H9 (cell line): ENCODE data around the gene SULT1E1. TPM values are rescaled to one million over a fixed set of nuclear protein-coding genes. Genes with fewer than 3 reads are reported as not detected.

Experiments
- DNase-seq: peaks from one replicate; pipeline ENCODE4 v3.0.0-alpha.2; 2017
- H2AFZ ChIP-seq: one replicate; pipeline ENCODE4 v1.6.1; 2013; ENCODE audit warnings: mild to moderate bottlenecking, low read length, control low read depth, moderate library complexity
- H2AK5ac ChIP-seq: 2 replicates; pipeline ENCODE4 v1.6.1; 2013; ENCODE audit warnings: low read length, control low read depth, mixed read lengths; ENCODE audit not compliant: insufficient read length
- H2BK120ac ChIP-seq: one replicate; pipeline ENCODE4 v1.6.1; 2013; ENCODE audit warnings: low read depth, mild to moderate bottlenecking, low read length, control low read depth, inconsistent platforms; ENCODE audit not compliant: poor library complexity, severe bottlenecking
- H2BK12ac ChIP-seq: 2 replicates; pipeline ENCODE4 v1.6.1; 2013; ENCODE audit warnings: low read length, control low read depth, mixed read lengths, low read depth; ENCODE audit not compliant: insufficient read length
- H2BK15ac ChIP-seq: 2 replicates; pipeline ENCODE4 v1.6.1; 2013; ENCODE audit warnings: low read depth, low read length, control low read depth
- H2BK20ac ChIP-seq: one replicate; pipeline ENCODE4 v1.6.1; 2013; ENCODE audit warnings: low read depth, mild to moderate bottlenecking, low read length, control low read depth, inconsistent platforms; ENCODE audit not compliant: poor library complexity, severe bottlenecking
- H2BK5ac ChIP-seq: 2 replicates; pipeline ENCODE4 v1.6.1; 2013; ENCODE audit warnings: low read length, control low read depth, mixed read lengths; ENCODE audit not compliant: insufficient read length
- H3K14ac ChIP-seq: 2 replicates; pipeline ENCODE4 v1.6.1; 2013; ENCODE audit warnings: low read length, control low read depth; ENCODE audit not compliant: insufficient read depth
- H3K18ac ChIP-seq: 2 replicates; pipeline ENCODE4 v1.6.1; 2013; ENCODE audit warnings: low read depth, mild to moderate bottlenecking, mixed read lengths, low read length, control low read depth; ENCODE audit not compliant: insufficient read length
- H3K23ac ChIP-seq: 2 replicates; pipeline ENCODE4 v1.6.1; 2013; ENCODE audit warnings: low read length, control low read depth, mixed read lengths, low read depth; ENCODE audit not compliant: insufficient read length
- H3K23me2 ChIP-seq: 2 replicates; pipeline ENCODE4 v1.6.1; 2013; ENCODE audit warnings: low read depth, mild to moderate bottlenecking, mixed read lengths, low read length, control low read depth; ENCODE audit not compliant: insufficient read length, poor library complexity, severe bottlenecking
- H3K27ac ChIP-seq: 2 replicates; pipeline ENCODE4 v1.5.1; 2013; ENCODE audit warnings: low read length, control low read depth, mixed read lengths, low read depth; ENCODE audit not compliant: insufficient read length
- H3K27me3 ChIP-seq: 2 replicates; pipeline ENCODE4 v1.6.1; 2013; ENCODE audit warnings: low read length, control low read depth, inconsistent platforms; ENCODE audit not compliant: insufficient read depth
- H3K4ac ChIP-seq: 2 replicates; pipeline ENCODE4 v1.6.1; 2013; ENCODE audit warnings: low read depth, mild to moderate bottlenecking, control low read depth, inconsistent platforms, low read length, moderate library complexity
- H3K4me1 ChIP-seq: 2 replicates; pipeline ENCODE4 v1.6.1; 2013; ENCODE audit warnings: low read length, control low read depth, inconsistent platforms; ENCODE audit not compliant: insufficient read depth
- H3K4me2 ChIP-seq: 2 replicates; pipeline ENCODE4 v1.6.1; 2013; ENCODE audit warnings: low read length, control low read depth, mixed read lengths; ENCODE audit not compliant: insufficient read length, insufficient read depth
- H3K56ac ChIP-seq: 2 replicates; pipeline ENCODE4 v1.6.1; 2013; ENCODE audit warnings: low read depth, mild to moderate bottlenecking, mixed read lengths, low read length, control low read depth; ENCODE audit not compliant: insufficient read length
- H3K79me1 ChIP-seq: 2 replicates; pipeline ENCODE4 v1.6.1; 2013; ENCODE audit warnings: low read depth, mild to moderate bottlenecking, moderate library complexity, low read length, control low read depth, inconsistent platforms; ENCODE audit not compliant: insufficient read depth, poor library complexity, severe bottlenecking
- H3K79me2 ChIP-seq: 2 replicates; pipeline ENCODE4 v1.6.1; 2013; ENCODE audit warnings: low read length, control low read depth, inconsistent platforms; ENCODE audit not compliant: insufficient read depth
- H3K9ac ChIP-seq: 2 replicates; pipeline ENCODE4 v1.6.1; 2013; ENCODE audit warnings: low read length, control low read depth, mixed read lengths; ENCODE audit not compliant: insufficient read length; ENCODE audit errors: extremely low read depth
- H3K9me3 ChIP-seq: one replicate; pipeline ENCODE4 v1.6.1; 2013; ENCODE audit warnings: low read depth, low read length, inconsistent platforms; ENCODE audit not compliant: control insufficient read depth
- H3T11ph ChIP-seq: one replicate; pipeline ENCODE4 v1.6.1; 2013; ENCODE audit warnings: mild to moderate bottlenecking, low read length, control low read depth, inconsistent platforms
- H4K20me1 ChIP-seq: one replicate; pipeline ENCODE4 v1.6.1; 2013; ENCODE audit not compliant: control insufficient read depth, insufficient read length, insufficient read depth
- H4K5ac ChIP-seq: 2 replicates; pipeline ENCODE4 v1.6.1; 2013; ENCODE audit warnings: low read depth, mild to moderate bottlenecking, mixed read lengths, low read length, control low read depth; ENCODE audit not compliant: insufficient read length
- H4K8ac ChIP-seq: replicated peaks from 2 replicates; pipeline ENCODE4 v1.6.1; 2013; ENCODE audit warnings: low read length, control low read depth, mixed read lengths, low read depth; ENCODE audit not compliant: insufficient read length
- H4K91ac ChIP-seq: 2 replicates; pipeline ENCODE4 v1.6.1; 2013; ENCODE audit warnings: low read depth, mild to moderate bottlenecking, moderate library complexity, mixed read lengths, low read length, control low read depth; ENCODE audit not compliant: insufficient read length
- H3K27ac Mint-ChIP-seq, 3 experiments: 2 replicates in 2 of 3; 3 replicates in 1 of 3; pipeline ENCODE4 v1.8.0; 2020 to 2021; ENCODE audit warnings: mixed read lengths in 3 of 3, mild to moderate bottlenecking in 1 of 3, moderate library complexity in 1 of 3
- H3K27me3 Mint-ChIP-seq: 2 replicates; pipeline ENCODE4 v1.8.0; 2021; ENCODE audit warnings: low read depth, mild to moderate bottlenecking, moderate library complexity, mixed read lengths
- H3K36me3 Mint-ChIP-seq, 3 experiments: 2 replicates in 2 of 3; 3 replicates in 1 of 3; pipeline ENCODE4 v1.8.0; 2020 to 2021; ENCODE audit warnings: low read depth in 3 of 3, mixed read lengths in 3 of 3; ENCODE audit not compliant: insufficient read depth in 1 of 3
- H3K4me1 Mint-ChIP-seq, 2 experiments: 2 replicates each; pipeline ENCODE4 v1.8.0; 2020; ENCODE audit warnings: mixed read lengths in 2 of 2
- H3K4me3 Mint-ChIP-seq, 2 experiments: 2 replicates in 1 of 2; 3 replicates in 1 of 2; pipeline ENCODE4 v1.8.0; 2020 to 2021; ENCODE audit warnings: mild to moderate bottlenecking in 2 of 2, mixed read lengths in 2 of 2, moderate library complexity in 1 of 2
- H3K9me3 Mint-ChIP-seq, 2 experiments: 2 replicates in 1 of 2; 3 replicates in 1 of 2; pipeline ENCODE4 v1.8.0; 2020; ENCODE audit warnings: mild to moderate bottlenecking in 2 of 2, mixed read lengths in 2 of 2, moderate library complexity in 1 of 2
- WGBS: extraction: QIAGEN DNeasy Blood & Tissue Kit; methylation state at CpG from one replicate; pipeline ENCODE4 v1.1.7; 2013; ENCODE audit warnings: missing lambda C conversion rate, low lambda C conversion rate, mixed read lengths; ENCODE audit not compliant: insufficient read length; ENCODE audit errors: extremely low coverage; 5-methylcytosine and 5-hydroxymethylcytosine counted together
- total RNA-seq: library from RNA; stranded (reverse); gene quantifications from 2 replicates; pipeline ENCODE4 v1.2.1, GENCODE V29; 2021
- TF ChIP-seq, protein P1 (sequence below): fragments of 200-600 bp; sonication (generic); conservative IDR thresholded peaks from 3 replicates; pipeline ENCODE4 v1.8.0; 2021; ENCODE audit warnings: antibody characterized with exemption, mild to moderate bottlenecking

SULT1E1 gene
- total RNA-seq, 1 experiment from 2014 or later = not detected

DNA sequence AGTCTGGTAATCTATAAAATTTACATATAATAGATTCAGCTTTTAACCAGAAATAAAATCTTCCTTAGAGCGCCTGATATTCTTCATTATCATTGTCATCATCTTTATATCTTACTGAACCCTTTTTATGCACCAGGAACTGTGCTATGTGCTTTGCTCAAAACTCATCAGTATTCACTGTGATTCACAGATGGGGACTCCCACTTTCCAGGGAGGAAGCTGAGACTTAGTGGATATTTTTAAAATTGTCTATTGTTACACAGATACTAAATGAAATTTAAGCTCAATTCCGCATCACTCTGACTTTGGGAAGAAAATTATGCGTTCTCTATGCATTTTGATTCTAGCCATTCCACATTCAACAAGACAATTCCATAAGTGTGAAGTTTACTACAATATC, 34.8 kb upstream of the SULT1E1 start:
- Mint-ChIP-seq H3K27me3 (no peaks in the 10 kb centered on the region), H3K36me3 (no peaks in the 10 kb centered on the region), H3K27ac (no peak overlapping the region), H3K9me3 (no peaks in the 10 kb centered on the region), H3K4me3 (no peak overlapping the region), H3K4me1 (no peaks in the 10 kb centered on the region)
- Histone ChIP-seq H2BK12ac (no peak overlapping the region), H3K23ac (no peak overlapping the region), H3K9ac (no peak overlapping the region), H3K18ac (no peak overlapping the region), H4K5ac (no peak overlapping the region), H2BK120ac (no peak overlapping the region), H3K79me1 (no peaks in the 10 kb centered on the region), H3K27me3 (no peaks in the 10 kb centered on the region), H3T11ph (no peak overlapping the region), H2BK15ac (no peak overlapping the region), H2AK5ac (no peak overlapping the region), H4K20me1 (no peaks in the 10 kb centered on the region), H3K14ac (no peak overlapping the region), H4K8ac (no peak overlapping the region), H2BK20ac (no peak overlapping the region), H2AFZ (no peak overlapping the region), H3K27ac (no peak overlapping the region), H4K91ac (no peak overlapping the region), H2BK5ac (no peak overlapping the region), H3K4me1 (no peaks in the 10 kb centered on the region), H3K56ac (no peak overlapping the region), H3K4me2 (no peak overlapping the region), H3K9me3 (no peaks in the 10 kb centered on the region), H3K79me2 (no peaks in the 10 kb centered on the region), H3K23me2 (no peaks in the 10 kb centered on the region), H3K4ac (no peak overlapping the region)
- no CpG with 5 or more reads among the region's 3 CpGs for WGBS
- TF ChIP-seq, protein P1, sequence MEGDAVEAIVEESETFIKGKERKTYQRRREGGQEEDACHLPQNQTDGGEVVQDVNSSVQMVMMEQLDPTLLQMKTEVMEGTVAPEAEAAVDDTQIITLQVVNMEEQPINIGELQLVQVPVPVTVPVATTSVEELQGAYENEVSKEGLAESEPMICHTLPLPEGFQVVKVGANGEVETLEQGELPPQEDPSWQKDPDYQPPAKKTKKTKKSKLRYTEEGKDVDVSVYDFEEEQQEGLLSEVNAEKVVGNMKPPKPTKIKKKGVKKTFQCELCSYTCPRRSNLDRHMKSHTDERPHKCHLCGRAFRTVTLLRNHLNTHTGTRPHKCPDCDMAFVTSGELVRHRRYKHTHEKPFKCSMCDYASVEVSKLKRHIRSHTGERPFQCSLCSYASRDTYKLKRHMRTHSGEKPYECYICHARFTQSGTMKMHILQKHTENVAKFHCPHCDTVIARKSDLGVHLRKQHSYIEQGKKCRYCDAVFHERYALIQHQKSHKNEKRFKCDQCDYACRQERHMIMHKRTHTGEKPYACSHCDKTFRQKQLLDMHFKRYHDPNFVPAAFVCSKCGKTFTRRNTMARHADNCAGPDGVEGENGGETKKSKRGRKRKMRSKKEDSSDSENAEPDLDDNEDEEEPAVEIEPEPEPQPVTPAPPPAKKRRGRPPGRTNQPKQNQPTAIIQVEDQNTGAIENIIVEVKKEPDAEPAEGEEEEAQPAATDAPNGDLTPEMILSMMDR = no peak
- no peak for DNase-seq
